ENCODE measurements around the gene CCDC39. TPM values are rescaled to one million over a fixed set of nuclear protein-coding genes. Genes with fewer than 3 reads are reported as not detected.

Gene CCDC39
- not detected for total RNA-seq
- long read RNA-seq, result 0 reads

- Histone ChIP-seq H3K4me1 (peaks cover 21% of the 10 kb centered on the region), H3K9me3 (replicated peaks) (peaks cover 3% of the 10 kb centered on the region), H3K36me3 (no peaks in the 10 kb centered on the region), H3K27ac (replicated peaks) (no peak within 1 kb of the TSS), H3K27me3 (ENCODE audit: low read depth) (peaks cover 45% of the 10 kb centered on the region), H3K4me3 (peak within 1 kb of the TSS; percentile 75)
- DNase-seq, result peak; percentile 35
- intact Hi-C loops (cut with micrococcal nuclease), result no loop called here
- TF ChIP-seq CTCF (IDR thresholded peaks at IDR 0.05; ENCODE audit: borderline replicate concordance), result no peak
Observed at GRCh38 chr3:180679178-180680096, at the start of gene CCDC39. TSS of gene CCDC39 (minus strand) at chr3:180679489. CDS start at chr3:180679380, 109 bp downstream.

- no peak for TF ChIP-seq CTCF (IDR thresholded peaks at IDR 0.05; ENCODE audit: borderline replicate concordance)
- Histone ChIP-seq H3K4me3 (no peak overlapping the region), H3K27me3 (ENCODE audit: low read depth) (no peaks in the 10 kb centered on the region), H3K36me3 (no peaks in the 10 kb centered on the region), H3K9me3 (replicated peaks) (no peaks in the 10 kb centered on the region), H3K27ac (replicated peaks) (no peak overlapping the region), H3K4me1 (no peaks in the 10 kb centered on the region)
- no peak for DNase-seq
- intact Hi-C loops (cut with micrococcal nuclease), result no loop called here
Observed at GRCh38 chr3:180720012-180720411, 40.7 kb upstream of the CCDC39 start.

GRCh38 chr3:180707896-180708295, 28.6 kb upstream of the CCDC39 start:
- intact Hi-C loops (cut with micrococcal nuclease), result no loop called here
- TF ChIP-seq CTCF (IDR thresholded peaks at IDR 0.05; ENCODE audit: borderline replicate concordance), result no peak
- Histone ChIP-seq H3K4me1 (no peaks in the 10 kb centered on the region), H3K36me3 (no peaks in the 10 kb centered on the region), H3K27ac (replicated peaks) (no peak overlapping the region), H3K4me3 (no peak overlapping the region), H3K27me3 (ENCODE audit: low read depth) (no peaks in the 10 kb centered on the region), H3K9me3 (replicated peaks) (peaks cover 11% of the 10 kb centered on the region)
- DNase-seq, result no peak

- Histone ChIP-seq H3K9me3 (replicated peaks) (peaks cover 16% of the 10 kb centered on the region), H3K4me3 (no peak overlapping the region), H3K27me3 (ENCODE audit: low read depth) (no peaks in the 10 kb centered on the region), H3K27ac (replicated peaks) (no peak overlapping the region), H3K4me1 (no peaks in the 10 kb centered on the region), H3K36me3 (no peaks in the 10 kb centered on the region)
- DNase-seq, result no peak
- no peak for TF ChIP-seq CTCF (IDR thresholded peaks at IDR 0.05; ENCODE audit: borderline replicate concordance)
- intact Hi-C loops (cut with micrococcal nuclease), result no loop called here
Observed at GRCh38 chr3:180705619-180706018, 26.3 kb upstream of the CCDC39 start.

GRCh38 chr3:180704532-180704931, 25.2 kb upstream of the CCDC39 start:
- no peak for DNase-seq
- Histone ChIP-seq H3K27ac (replicated peaks) (no peak overlapping the region), H3K4me3 (no peak overlapping the region), H3K27me3 (ENCODE audit: low read depth) (no peaks in the 10 kb centered on the region), H3K4me1 (no peaks in the 10 kb centered on the region), H3K36me3 (no peaks in the 10 kb centered on the region), H3K9me3 (replicated peaks) (peaks cover 16% of the 10 kb centered on the region)
- intact Hi-C loops (cut with micrococcal nuclease), result no loop called here
- no peak for TF ChIP-seq CTCF (IDR thresholded peaks at IDR 0.05; ENCODE audit: borderline replicate concordance)

Data from left ventricle myocardium inferior (tissue), 1 donor.